GM12892 (cell line): ENCODE data around the gene CDCA5.

Experiments
- DNase-seq: peaks from one replicate; pipeline ENCODE4 v3.0.0; 2011; ENCODE audit not compliant: insufficient read length
- FAIRE-seq: peaks from 2 replicates; lab custom pipeline; 2011; peaks lifted over from hg19 to GRCh38; lab: Jason Lieb, UNC
- POLR2A ChIP-seq: IDR thresholded peaks from 2 replicates; pipeline ENCODE4 v1.6.1; 2011; ENCODE audit warnings: low read depth, low read length, control low read depth
- POLR2AphosphoS5 ChIP-seq: IDR thresholded peaks from 2 replicates; pipeline ENCODE4 v1.6.1; 2011; ENCODE audit warnings: low read depth, low read length, control low read depth
- TAF1 ChIP-seq: IDR thresholded peaks from 2 replicates; pipeline ENCODE4 v1.6.1; 2011; ENCODE audit warnings: low read depth, mild to moderate bottlenecking, control low read depth, low read length, borderline replicate concordance

The CDCA5 gene

GRCh38 chr11:65110354-65110861, 26.6 kb upstream of the CDCA5 start:
- peak; percentile 98 for FAIRE-seq
- DNase-seq, result peak; percentile 88
- TF ChIP-seq POLR2A, result no peak
- no peak for TF ChIP-seq TAF1
- no peak for TF ChIP-seq POLR2AphosphoS5

DNA sequence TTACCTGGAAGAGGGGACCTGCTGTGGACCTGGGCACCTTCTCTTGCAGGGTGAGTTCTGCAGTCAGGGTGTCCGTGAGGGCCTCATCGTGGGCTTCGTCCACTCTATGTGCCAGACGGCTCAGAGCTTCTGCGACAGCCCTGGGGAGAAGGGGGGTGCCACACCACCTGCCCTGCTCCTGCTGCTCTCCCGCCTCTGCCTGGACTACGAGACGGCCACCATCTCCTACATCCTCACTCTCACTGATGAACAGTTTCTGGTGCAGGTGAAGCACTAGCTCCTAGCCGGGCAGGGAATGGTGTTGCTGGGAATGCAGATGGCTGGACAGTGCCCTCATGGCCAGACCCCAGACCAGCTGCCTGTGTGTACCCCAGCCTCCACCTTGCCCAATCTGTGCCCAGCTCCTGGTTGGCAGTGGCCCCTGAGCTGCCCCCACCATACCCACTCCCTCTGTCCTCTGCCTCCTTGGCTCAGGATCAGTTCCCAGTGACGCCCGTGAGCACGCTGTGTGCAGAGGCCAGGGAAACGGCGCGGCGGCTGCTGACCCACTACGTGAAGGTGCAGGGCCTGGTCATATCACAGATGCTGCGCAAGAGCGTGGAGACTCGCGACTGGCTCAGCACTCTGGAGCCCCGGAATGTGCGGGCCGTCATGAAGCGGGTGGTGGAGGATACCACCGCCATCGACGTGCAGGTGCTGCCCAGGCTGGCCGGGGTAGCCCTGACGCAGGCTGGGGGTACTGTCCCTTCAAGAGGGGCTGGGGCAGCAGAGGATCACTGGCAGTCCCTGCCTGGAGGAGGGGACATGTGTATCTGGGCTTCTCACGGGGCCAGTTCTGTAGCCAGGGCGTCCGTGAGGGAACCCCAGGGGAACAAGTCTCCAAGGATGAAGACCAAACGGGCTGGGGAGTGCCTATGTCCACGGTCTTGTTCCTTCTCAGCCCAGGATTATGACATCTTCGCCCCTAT, 25.7 kb upstream of the CDCA5 start:
- FAIRE-seq (no peak), DNase-seq (no peak)
- 0 out of 2 replicates have a peak, but pooled peaks have one; percentile 10 for TF ChIP-seq POLR2AphosphoS5
- TF ChIP-seq POLR2A, result peak; percentile 10; the same call in 1 of the 2 replicates
- no peak for TF ChIP-seq TAF1

GRCh38 chr11:65108469-65109123, 24.8 kb upstream of the CDCA5 start:
- DNase-seq (no peak), FAIRE-seq (no peak)
- TF ChIP-seq TAF1 (no peak), POLR2AphosphoS5 (no peak), POLR2A (no peak)

DNA sequence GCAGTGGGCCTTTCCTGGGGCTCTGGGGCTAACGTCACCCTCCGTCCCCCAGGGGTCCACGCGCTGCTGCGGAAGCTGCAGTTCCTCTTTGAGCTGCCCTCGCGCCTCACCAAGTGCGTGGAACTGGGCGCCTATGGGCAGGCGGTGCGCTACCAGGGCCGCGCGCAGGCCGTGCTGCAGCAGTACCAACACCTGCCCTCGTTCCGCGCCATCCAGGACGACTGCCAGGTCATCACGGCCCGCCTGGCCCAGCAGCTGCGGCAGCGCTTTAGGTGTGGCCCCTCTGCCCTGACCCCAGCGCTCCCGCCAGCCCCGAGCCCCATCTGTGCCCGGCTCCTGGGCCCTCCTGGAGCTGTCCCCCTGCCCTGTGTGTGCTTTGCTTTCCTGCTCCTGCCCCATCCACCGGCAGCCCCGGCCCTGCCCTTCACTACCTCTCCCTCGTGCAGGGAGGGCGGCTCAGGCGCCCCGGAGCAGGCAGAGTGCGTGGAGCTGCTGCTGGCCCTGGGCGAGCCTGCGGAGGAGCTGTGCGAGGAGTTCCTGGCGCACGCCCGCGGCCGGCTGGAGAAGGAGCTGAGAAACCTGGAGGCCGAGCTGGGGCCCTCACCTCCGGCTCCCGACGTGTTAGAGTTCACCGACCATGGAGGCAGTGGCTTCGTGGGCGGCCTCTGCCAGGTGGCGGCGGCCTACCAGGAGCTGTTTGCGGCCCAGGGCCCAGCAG, 24.1 kb upstream of the CDCA5 start:
- FAIRE-seq (no peak), DNase-seq (no peak)
- no peak for TF ChIP-seq POLR2A
- TF ChIP-seq TAF1, result no peak
- TF ChIP-seq POLR2AphosphoS5, result no peak

DNA sequence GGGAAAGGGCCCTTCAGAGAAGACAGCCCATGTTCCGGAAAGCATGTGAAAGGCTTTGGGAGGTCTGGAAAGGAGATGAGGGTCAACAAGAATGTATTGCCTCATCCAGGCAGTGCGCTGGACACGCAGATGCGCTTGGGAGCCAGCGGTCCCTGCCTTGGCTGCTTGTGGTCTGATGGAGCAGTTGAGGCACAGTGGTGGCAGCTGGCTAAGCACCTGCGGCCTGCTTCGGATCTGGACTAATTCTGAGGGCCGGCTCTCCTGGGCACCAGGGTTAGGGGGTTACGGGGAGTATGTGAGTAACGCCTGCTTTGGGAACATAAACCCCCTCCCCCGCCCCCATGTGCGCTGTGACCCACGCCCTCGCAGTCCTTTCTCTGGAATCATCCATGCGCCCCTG, 23.2 kb upstream of the CDCA5 start:
- FAIRE-seq, result no peak
- TF ChIP-seq TAF1 (no peak), POLR2AphosphoS5 (no peak), POLR2A (no peak)
- DNase-seq, result no peak

GRCh38 chr11:65104628-65105027, 20.8 kb upstream of the CDCA5 start:
- TF ChIP-seq TAF1 (no peak), POLR2AphosphoS5 (no peak), POLR2A (no peak)
- no peak for DNase-seq
- FAIRE-seq, result no peak

DNA sequence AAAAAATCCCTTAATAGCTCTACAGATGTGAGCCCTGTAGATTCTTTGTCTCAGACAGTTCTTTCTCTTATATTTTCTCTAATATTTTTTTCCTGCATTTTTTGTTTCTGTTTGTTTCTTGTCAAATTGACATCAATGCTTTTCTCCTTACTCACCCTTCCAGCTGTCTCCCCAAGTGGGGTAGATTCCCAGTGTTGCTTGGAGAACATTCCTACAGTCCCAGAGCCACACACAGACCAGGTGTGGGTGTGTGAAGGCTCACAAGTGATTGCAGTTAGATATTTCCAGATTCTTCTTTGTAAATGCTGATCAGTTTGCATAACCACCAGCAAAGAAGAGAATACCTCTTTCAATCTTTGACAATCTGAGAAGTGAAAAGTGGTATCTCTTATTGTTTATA, 19.6 kb upstream of the CDCA5 start:
- FAIRE-seq, result no peak

DNA sequence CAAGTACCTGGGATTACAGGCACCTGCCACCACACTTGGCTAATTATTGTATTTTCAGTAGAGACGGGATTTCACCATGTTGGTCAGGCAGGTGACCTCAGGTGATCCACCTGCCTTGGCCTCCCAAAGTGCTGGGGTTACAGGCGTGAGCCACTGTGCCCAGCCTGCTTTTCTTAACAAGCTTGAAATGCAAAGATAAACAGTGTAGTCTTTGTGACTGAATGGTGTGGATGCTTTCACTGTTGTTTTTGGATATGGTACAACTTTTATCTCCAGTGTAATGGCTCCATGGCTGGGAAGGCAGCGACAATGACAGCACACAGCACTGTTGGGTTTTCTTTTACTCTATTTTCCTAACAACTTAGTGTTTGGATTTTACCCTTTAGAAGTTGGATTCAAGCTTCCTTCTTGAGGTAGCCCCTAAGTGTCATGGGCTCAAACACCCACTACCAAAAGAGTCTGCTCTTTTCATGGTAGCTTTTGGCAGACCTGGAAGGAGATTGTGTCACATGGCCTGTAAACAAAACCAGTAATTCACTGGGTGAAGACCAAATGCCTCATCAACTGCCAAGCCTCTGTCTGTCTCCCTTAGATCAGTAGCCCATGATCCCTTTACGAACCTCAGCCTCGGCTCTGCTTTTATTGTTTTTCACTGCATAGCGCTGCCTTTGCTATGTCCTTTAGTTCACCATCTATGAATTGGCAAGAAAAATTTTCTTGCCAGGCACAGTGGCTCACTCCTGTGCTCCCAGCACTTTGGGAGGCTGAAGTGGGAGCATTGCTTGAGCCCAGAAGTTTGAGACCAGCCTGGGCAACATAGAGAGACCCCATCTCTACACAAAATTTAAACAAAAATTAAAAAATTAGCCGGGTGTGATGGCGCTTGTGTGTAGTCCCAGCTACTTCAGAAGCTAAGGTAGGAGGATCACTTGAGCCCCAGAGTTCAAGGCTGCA, 18.6 kb upstream of the CDCA5 start:
- TF ChIP-seq POLR2A (no peak), POLR2AphosphoS5 (no peak), TAF1 (no peak)
- FAIRE-seq (no peak), DNase-seq (no peak)

More for the DNA sequence above, 19.6 kb upstream of the CDCA5 start:
- DNase-seq, result no peak
- no peak for TF ChIP-seq POLR2A

- DNase-seq (no peak), FAIRE-seq (peak; percentile 40)
- TF ChIP-seq TAF1 (no peak), POLR2AphosphoS5 (no peak), POLR2A (no peak)
These were observed 17.0 kb upstream of the CDCA5 start for GRCh38 chr11:65100674-65101350.

- TF ChIP-seq TAF1 (no peak), POLR2AphosphoS5 (no peak), POLR2A (no peak)
- no peak for FAIRE-seq
- no peak for DNase-seq
These were observed 13.1 kb upstream of the CDCA5 start for GRCh38 chr11:65096926-65097325.
